GM06990 (cell line): ENCODE measurements around the gene PRSS37.

Experiments
- DNase-seq: peaks from one replicate; pipeline ENCODE4 v3.0.0-alpha.2; 2011; ENCODE audit not compliant: insufficient read length; ENCODE audit errors: extremely low read depth
- H3K27me3 ChIP-seq: replicated peaks from 2 replicates; pipeline ENCODE4 v1.6.0; 2011; ENCODE audit warnings: low read length; ENCODE audit not compliant: control insufficient read depth, insufficient read depth
- H3K36me3 ChIP-seq: 2 replicates; pipeline ENCODE4 v1.5.1; 2011; ENCODE audit warnings: low read length; ENCODE audit not compliant: control insufficient read depth, insufficient read depth
- H3K4me3 ChIP-seq: replicated peaks from 2 replicates; pipeline ENCODE4 v1.5.1; 2011; ENCODE audit warnings: low read depth, mild to moderate bottlenecking, control low read depth, low read length
- TF ChIP-seq, protein P1 (sequence below): IDR thresholded peaks from 2 replicates; pipeline ENCODE4 v1.5.1; 2011; ENCODE audit warnings: low read length, control low read depth, mild to moderate bottlenecking, inconsistent platforms; ENCODE audit not compliant: insufficient read depth, poor library complexity, severe bottlenecking

The PRSS37 gene

GRCh38 chr7:141788296-141788695 lies 53.0 kb downstream of the PRSS37 start:
- TF ChIP-seq, protein P1, sequence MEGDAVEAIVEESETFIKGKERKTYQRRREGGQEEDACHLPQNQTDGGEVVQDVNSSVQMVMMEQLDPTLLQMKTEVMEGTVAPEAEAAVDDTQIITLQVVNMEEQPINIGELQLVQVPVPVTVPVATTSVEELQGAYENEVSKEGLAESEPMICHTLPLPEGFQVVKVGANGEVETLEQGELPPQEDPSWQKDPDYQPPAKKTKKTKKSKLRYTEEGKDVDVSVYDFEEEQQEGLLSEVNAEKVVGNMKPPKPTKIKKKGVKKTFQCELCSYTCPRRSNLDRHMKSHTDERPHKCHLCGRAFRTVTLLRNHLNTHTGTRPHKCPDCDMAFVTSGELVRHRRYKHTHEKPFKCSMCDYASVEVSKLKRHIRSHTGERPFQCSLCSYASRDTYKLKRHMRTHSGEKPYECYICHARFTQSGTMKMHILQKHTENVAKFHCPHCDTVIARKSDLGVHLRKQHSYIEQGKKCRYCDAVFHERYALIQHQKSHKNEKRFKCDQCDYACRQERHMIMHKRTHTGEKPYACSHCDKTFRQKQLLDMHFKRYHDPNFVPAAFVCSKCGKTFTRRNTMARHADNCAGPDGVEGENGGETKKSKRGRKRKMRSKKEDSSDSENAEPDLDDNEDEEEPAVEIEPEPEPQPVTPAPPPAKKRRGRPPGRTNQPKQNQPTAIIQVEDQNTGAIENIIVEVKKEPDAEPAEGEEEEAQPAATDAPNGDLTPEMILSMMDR: no peak
- H3K4me3 ChIP-seq: no peak overlapping the region
- no peaks in the 10 kb centered on the region for H3K27me3 ChIP-seq
- DNase-seq: no peak
- peaks cover 1% of the 10 kb centered on the region; the same call in 1 of the 2 replicates for H3K36me3 ChIP-seq
